ENCODE data around the gene RNF4.
"Not testable (repeated sequence)": the region's sequence is repeated elsewhere in the genome, so short reads cannot be mapped to it uniquely, and the experiment has no call there.

Gene RNF4

GRCh38 chr4:2503809-2504208, 34.9 kb downstream of the RNF4 start:
- no peak for TF ChIP-seq CTCF (IDR thresholded peaks at IDR 0.05; ENCODE audit: borderline replicate concordance, insufficient read depth, low read depth, low read length)
- H3K4me3 ChIP-seq (ENCODE audit: low read depth, low read length) = no peak overlapping the region

GRCh38 chr4:2507259-2507658, 38.4 kb downstream of the RNF4 start:
- TF ChIP-seq CTCF (IDR thresholded peaks at IDR 0.05; ENCODE audit: borderline replicate concordance, insufficient read depth, low read depth, low read length) = no peak
- H3K4me3 ChIP-seq (ENCODE audit: low read depth, low read length) = no peak overlapping the region

- no peak for TF ChIP-seq CTCF (IDR thresholded peaks at IDR 0.05; ENCODE audit: borderline replicate concordance, insufficient read depth, low read depth, low read length)
- no peak overlapping the region for H3K4me3 ChIP-seq (ENCODE audit: low read depth, low read length)
Observed at GRCh38 chr4:2507855-2508254, 38.9 kb downstream of the RNF4 start.

GRCh38 chr4:2510351-2511259, 41.7 kb downstream of the RNF4 start:
- no peak for TF ChIP-seq CTCF (IDR thresholded peaks at IDR 0.05; ENCODE audit: borderline replicate concordance, insufficient read depth, low read depth, low read length)
- no peak overlapping the region for H3K4me3 ChIP-seq (ENCODE audit: low read depth, low read length)

GRCh38 chr4:2511645-2512131, 42.8 kb downstream of the RNF4 start:
- H3K4me3 ChIP-seq (ENCODE audit: low read depth, low read length) = no peak overlapping the region
- no peak for TF ChIP-seq CTCF (IDR thresholded peaks at IDR 0.05; ENCODE audit: borderline replicate concordance, insufficient read depth, low read depth, low read length)

GRCh38 chr4:2512396-2513135, 43.7 kb downstream of the RNF4 start:
- H3K4me3 ChIP-seq (ENCODE audit: low read depth, low read length) = no peak overlapping the region
- no peak for TF ChIP-seq CTCF (IDR thresholded peaks at IDR 0.05; ENCODE audit: borderline replicate concordance, insufficient read depth, low read depth, low read length)

- H3K4me3 ChIP-seq (ENCODE audit: low read depth, low read length) = not testable (repeated sequence)
Observed at GRCh38 chr4:2514193-2514592, 45.3 kb downstream of the RNF4 start.

GRCh38 chr4:2514944-2515343, 46.0 kb downstream of the RNF4 start:
- not testable (repeated sequence) for H3K4me3 ChIP-seq (ENCODE audit: low read depth, low read length)
